Prostate gland (tissue), 2 donors: Measurements from ENCODE around the gene DLK1. TPM values are rescaled to one million over a fixed set of nuclear protein-coding genes. Genes with fewer than 3 reads are reported as not detected.

Experiments used
- DNase-seq: peaks from one replicate; pipeline ENCODE4 v3.0.0-alpha.2; 2019; ENCODE audit warnings: low spot score
- H3K27ac ChIP-seq, 2 donors: fragments of 200-600 bp; sonication (generic); 2 replicates each; pipeline ENCODE4 v1.5.1; 2017 to 2019
- H3K27me3 ChIP-seq: fragments of 200-600 bp; sonication (generic); replicated peaks from 2 replicates; pipeline ENCODE4 v1.5.1; 2019; ENCODE audit not compliant: insufficient read depth
- H3K36me3 ChIP-seq, 2 donors: fragments of 200-600 bp; sonication (generic); 1 replicate in 1 of 2; 2 replicates in 1 of 2; pipeline versions ENCODE4 v1.5.1 to v1.8.1; 2017 to 2019
- H3K4me1 ChIP-seq: fragments of 200-600 bp; sonication (generic); replicated peaks from 2 replicates; pipeline ENCODE4 v1.5.1; 2019
- H3K4me3 ChIP-seq, 2 donors: fragments of 200-600 bp; sonication (generic); 2 replicates each; pipeline ENCODE4 v1.5.1; 2017 to 2019
- H3K9me3 ChIP-seq: fragments of 200-600 bp; sonication (generic); 2 replicates; pipeline ENCODE4 v1.5.1; 2017
- POLR2A ChIP-seq: fragments of 450-650 bp; IDR thresholded peaks from one replicate; pipeline ENCODE4 v1.6.1; 2016; ENCODE audit warnings: antibody characterized with exemption, mild to moderate bottlenecking
- POLR2AphosphoS5 ChIP-seq: sonication (generic); formaldehyde crosslinking; IDR thresholded peaks from one replicate; pipeline ENCODE4 v1.6.1; 2017; ENCODE audit warnings: antibody characterized with exemption
- WGBS: methylation state at CpG from one replicate; pipeline ENCODE4 v1.1.5; 2018; 5-methylcytosine and 5-hydroxymethylcytosine counted together
- intact Hi-C: fragments of 100-400 bp; cut with DNase I; formaldehyde crosslinking; loops from one replicate; pipeline ENCODE4 v1.14.2; 2022
- total RNA-seq, 2 donors: library from RNA; depleted of rRNA; stranded (reverse); fragments of >200 nt; gene quantifications; one replicate each; pipeline ENCODE4 v1.1.0, GENCODE V29; 2016
- TF ChIP-seq, protein P1 (sequence below), 4 experiments: fragments of 200-600 bp in 2 of 4; fragments of 450-650 bp in 2 of 4; sonication (generic) in 2 of 4; IDR thresholded peaks; 1 replicate in 3 of 4; 2 replicates in 1 of 4; pipeline ENCODE4 v1.5.1; 2016 to 2019; ENCODE audit warnings: antibody characterized with exemption in 4 of 4, mild to moderate bottlenecking in 2 of 4, moderate library complexity in 2 of 4

DLK1 gene
- total RNA-seq, 2 donors from 2014 or later, result 0.14 to 100.0 TPM

GRCh38 chr14:100735271-100735670, 8.6 kb downstream of the DLK1 start:
- Histone ChIP-seq H3K9me3 (no peaks in the 10 kb centered on the region), H3K27ac (no peak overlapping the region), H3K4me3 (no peak overlapping the region), H3K27me3 (peaks cover 3% of the 10 kb centered on the region), H3K4me1 (no peaks in the 10 kb centered on the region), H3K36me3 (no peaks in the 10 kb centered on the region)
- intact Hi-C loops, result no loop called here
- 95% methylated on average over 17 of the region's 17 CpGs for WGBS
- DNase-seq, result no peak
- no peak for TF ChIP-seq POLR2AphosphoS5
- TF ChIP-seq POLR2A, result no peak
- TF ChIP-seq, protein P1, sequence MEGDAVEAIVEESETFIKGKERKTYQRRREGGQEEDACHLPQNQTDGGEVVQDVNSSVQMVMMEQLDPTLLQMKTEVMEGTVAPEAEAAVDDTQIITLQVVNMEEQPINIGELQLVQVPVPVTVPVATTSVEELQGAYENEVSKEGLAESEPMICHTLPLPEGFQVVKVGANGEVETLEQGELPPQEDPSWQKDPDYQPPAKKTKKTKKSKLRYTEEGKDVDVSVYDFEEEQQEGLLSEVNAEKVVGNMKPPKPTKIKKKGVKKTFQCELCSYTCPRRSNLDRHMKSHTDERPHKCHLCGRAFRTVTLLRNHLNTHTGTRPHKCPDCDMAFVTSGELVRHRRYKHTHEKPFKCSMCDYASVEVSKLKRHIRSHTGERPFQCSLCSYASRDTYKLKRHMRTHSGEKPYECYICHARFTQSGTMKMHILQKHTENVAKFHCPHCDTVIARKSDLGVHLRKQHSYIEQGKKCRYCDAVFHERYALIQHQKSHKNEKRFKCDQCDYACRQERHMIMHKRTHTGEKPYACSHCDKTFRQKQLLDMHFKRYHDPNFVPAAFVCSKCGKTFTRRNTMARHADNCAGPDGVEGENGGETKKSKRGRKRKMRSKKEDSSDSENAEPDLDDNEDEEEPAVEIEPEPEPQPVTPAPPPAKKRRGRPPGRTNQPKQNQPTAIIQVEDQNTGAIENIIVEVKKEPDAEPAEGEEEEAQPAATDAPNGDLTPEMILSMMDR (IDR thresholded peaks at IDR 0.05), result no peak

GRCh38 chr14:100736269-100737180, 9.8 kb downstream of the DLK1 start:
- TF ChIP-seq, protein P1 (IDR thresholded peaks at IDR 0.05), result no peak
- TF ChIP-seq POLR2A (no peak), POLR2AphosphoS5 (no peak)
- DNase-seq, result no peak

GRCh38 chr14:100737526-100737925, 10.8 kb downstream of the DLK1 start:
- 90% methylated on average over 17 of the region's 17 CpGs for WGBS

More at GRCh38 chr14:100736269-100737180, 9.8 kb downstream of the DLK1 start:
- H3K36me3 ChIP-seq, result no peaks in the 10 kb centered on the region
- intact Hi-C loops, result no loop called here
- no peak overlapping the region for H3K4me3 ChIP-seq
- H3K9me3 ChIP-seq, result no peaks in the 10 kb centered on the region
- 62% methylated on average over 22 of the region's 22 CpGs for WGBS
- H3K27me3 ChIP-seq, result peaks cover 3% of the 10 kb centered on the region
- no peak overlapping the region for H3K27ac ChIP-seq
- no peaks in the 10 kb centered on the region for H3K4me1 ChIP-seq

GRCh38 chr14:100738269-100738691, 11.6 kb downstream of the DLK1 start:
- Histone ChIP-seq H3K4me1 (no peaks in the 10 kb centered on the region), H3K9me3 (no peaks in the 10 kb centered on the region), H3K27me3 (peaks cover 3% of the 10 kb centered on the region), H3K4me3 (no peak overlapping the region), H3K36me3 (no peaks in the 10 kb centered on the region), H3K27ac (no peak overlapping the region)
- 81% methylated on average over 6 of the region's 6 CpGs for WGBS
- TF ChIP-seq POLR2AphosphoS5, result no peak
- TF ChIP-seq, protein P1 (IDR thresholded peaks at IDR 0.05), result no peak
- TF ChIP-seq POLR2A, result no peak
- intact Hi-C loops, result no loop called here
- no peak for DNase-seq

More at GRCh38 chr14:100737526-100737925, 10.8 kb downstream of the DLK1 start:
- Histone ChIP-seq H3K4me3 (no peak overlapping the region), H3K4me1 (no peaks in the 10 kb centered on the region), H3K36me3 (no peaks in the 10 kb centered on the region), H3K27me3 (peaks cover 3% of the 10 kb centered on the region), H3K27ac (no peak overlapping the region), H3K9me3 (no peaks in the 10 kb centered on the region)
- intact Hi-C loops, result no loop called here
- no peak for DNase-seq
- TF ChIP-seq POLR2AphosphoS5, result no peak
- TF ChIP-seq POLR2A, result no peak
- TF ChIP-seq, protein P1 (IDR thresholded peaks at IDR 0.05), result no peak
